Stimulated activated CD8-positive, alpha-beta memory T cell treated with anti-CD3 and anti-CD28 coated beads, Interleukin-4, amount 100 ng/mL, for 24 hours (primary cell): ENCODE results near the gene DIDO1.

Experiments
- DNase-seq: peaks from one replicate; pipeline ENCODE4 v3.0.0-alpha.2; 2020; ENCODE audit warnings: low read depth

Gene DIDO1

DNA sequence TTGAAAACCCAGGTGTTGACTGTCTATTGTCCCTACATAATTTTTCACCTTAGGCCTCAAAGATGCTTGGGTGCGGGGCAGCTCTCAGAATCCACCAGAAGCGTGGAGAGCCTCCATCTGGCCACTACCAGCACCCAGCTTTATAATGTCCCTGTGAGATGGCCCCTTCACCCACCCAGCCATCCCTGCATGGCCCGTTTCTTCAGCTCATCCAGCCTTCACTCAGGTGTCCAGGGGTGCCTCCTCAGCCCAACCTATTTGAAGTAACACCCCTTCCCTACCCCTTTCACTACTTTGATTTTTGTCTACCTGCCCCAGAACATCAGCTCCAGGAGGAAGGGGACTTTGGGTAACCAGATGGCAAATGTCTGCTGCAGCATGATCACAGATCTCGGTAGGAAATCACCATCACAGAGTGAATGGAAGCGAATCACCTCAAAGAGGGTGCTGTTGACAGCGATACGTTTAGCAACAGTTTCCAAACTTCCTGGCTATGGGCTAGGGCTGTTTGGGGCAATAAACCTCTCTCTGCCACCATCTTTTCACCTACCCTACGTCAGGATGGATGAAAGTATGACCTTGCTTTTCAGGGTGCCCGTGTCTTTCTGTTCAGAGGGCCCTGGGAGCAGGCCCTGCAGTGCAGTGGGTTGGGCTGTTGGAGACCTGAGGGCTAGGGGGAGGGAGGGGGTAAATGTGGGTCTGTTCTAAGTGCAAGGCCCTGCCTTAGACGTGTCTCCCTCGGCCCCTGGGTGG is 25.0 kb upstream of the DIDO1 start:
- DNase-seq = no peak

DNA sequence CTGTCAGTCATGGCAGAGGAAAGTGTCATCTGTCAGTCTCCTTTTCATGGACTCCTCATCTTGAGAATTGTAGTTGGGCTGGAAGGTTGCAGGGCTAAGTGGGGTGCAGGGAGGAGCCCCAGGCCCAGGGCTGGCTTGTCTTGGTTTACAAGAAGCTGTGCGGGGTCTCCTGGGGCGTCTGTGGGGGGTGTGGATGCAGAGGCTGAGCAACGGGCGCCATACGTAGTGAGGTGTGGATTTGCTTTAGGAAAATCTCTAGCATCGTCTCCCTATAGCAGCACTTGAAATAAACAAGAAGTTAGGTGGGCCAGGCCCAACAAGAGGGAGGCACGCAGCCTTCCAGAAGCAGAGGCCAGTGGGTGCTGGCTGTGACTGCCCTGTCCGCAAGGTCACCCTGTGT is 24.4 kb upstream of the DIDO1 start:
- DNase-seq = no peak

DNA sequence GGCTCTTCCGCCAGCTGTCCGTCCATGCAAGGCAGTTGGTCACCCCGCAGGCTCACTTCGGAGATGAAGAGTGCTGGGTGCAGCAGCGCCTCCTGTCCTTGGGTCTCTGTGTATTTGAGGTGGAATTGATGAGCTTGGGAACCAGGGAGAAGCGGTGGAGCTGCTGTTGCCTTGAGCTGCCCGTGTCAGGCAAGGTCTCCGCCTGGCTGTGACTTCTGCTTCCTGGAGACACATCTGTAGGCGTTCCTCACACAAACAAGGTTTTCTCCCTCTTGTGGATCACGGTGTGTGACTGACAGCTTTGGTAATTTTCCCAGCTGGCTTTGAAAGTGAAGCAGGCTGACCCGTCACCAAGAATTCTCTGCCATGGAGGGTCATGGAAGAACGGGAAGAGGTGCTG is 23.7 kb upstream of the DIDO1 start:
- DNase-seq = no peak

DNA sequence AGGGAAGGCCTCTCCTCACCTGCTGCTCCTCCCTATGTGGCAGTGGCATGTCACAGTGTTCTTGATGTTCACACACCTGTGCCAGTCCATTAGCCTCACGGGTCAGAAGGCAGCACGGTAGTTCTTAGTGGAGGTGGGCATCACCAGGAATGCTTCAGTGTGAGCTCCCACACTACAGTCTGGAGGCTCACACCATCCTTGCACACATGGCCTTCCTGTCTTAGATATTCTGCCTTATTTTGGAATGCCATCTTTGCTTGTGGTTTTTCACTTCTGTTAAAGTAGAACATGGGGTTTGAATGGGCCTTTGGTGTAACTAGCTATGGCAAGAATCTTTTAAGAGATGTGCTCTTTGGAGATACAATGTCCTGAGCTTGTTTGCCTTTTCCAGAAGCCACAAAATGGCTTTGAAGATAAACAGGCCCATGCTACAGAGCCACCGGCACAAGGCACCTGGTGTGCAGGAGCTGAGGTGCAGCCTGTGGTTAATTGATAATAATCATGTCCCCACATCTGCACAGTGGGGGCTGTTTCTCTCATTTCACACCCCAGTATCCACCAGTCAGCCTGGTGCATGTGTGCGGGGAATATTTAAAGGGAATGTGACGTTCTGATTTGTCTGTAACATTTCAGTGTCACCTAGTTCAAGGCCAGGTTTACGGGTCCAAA is 23.0 kb upstream of the DIDO1 start:
- no peak for DNase-seq

DNA sequence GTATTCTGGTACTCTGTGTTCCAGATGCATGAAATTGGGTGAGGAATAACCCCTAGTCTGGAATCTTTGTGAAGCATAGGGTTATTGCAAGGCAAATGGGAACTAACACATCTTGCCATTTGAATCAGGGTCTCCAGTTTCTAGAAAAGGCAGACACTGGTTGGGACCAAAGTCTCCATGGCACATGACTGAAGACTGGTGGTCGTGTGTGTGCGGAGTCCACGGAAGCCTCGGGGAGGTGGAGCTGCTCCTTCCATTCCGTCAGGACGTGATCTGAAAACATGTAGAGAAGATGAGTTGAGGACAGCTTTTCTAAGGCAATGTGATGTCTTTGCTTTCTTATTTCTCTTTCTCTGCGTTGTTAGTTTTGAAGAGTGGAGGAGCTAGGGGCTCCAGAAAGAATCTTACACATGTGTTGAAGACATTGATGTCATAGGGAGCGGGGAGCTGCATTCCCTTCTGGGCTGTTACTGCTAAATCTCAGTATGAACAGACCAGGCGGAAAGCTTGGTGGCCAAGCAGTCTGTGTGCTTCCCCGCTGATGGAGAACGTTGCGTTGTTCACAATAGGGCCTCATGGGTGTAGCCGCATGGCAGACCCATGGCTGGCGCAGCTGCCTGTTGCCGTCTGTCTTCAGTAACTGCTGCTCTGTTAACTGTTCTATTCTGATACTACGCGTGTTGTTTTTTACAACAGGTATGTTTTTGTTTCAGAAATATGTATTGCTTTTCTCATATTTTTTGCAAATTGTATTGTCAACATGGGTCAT is 21.4 kb upstream of the DIDO1 start:
- DNase-seq = no peak

DNA sequence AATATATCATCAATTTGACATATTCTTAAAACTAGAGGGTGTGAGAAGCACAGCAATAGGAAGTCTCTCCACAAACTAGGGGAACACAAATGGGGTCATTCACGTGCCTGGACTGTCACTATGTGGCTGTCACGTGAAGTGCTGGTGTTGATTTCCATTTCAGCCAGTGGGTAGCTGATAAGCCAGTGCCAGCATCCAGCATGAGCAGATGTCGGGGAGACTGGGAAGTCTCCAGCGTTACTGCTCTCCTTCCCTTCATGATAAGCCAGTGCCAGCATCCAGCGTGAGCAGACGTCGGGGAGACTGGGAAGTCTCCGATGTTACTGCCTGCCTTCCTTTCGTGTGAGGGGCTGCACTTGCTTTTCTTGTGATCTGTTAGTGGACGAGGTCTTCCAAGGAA is 20.6 kb upstream of the DIDO1 start:
- DNase-seq = no peak

DNA sequence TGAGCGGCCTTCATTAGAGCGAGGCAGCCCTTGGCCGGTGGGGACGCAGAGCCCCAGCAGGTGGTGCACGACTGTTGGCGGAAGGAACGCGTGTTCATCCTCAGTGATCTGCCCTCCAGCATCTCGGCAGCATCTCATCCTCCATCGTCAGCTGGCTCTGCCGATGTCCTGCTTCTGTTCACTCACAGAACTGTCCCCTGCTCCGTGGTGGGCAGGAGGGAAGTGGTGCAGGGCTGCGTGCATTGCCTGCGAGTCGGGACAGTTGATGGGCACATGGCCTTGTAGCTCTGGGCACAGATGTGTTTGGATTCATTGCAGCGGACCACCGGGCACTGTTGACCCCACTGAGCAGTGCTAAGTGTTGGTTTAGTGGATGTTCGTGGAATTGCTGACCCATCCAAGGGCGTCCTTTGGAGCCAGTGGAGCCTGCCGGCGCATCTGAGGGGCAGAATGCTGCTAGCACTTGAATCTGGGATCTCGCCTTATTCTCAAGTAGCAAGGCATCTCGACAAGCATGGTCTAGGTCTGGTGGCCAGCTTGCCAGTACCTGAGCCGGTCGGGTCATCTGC is 19.6 kb upstream of the DIDO1 start:
- DNase-seq = no peak

DNA sequence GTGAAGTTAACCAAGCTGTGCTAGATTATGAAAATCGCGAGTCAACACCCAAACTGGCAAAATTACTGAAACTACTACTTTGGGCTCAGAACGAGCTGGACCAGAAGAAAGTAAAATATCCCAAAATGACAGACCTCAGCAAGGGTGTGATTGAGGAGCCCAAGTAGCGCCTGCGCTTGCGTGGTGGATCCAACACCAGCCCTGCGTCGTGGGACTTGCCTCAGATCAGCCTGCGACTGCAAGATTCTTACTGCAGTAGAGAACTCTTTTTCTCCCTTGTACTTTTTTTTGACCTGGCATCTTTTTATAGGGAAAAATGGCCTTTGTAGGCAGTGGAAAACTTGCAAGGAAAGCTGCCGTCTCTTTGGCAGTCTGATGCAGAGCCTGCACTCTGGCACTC is 18.4 kb upstream of the DIDO1 start:
- no peak for DNase-seq

DNA sequence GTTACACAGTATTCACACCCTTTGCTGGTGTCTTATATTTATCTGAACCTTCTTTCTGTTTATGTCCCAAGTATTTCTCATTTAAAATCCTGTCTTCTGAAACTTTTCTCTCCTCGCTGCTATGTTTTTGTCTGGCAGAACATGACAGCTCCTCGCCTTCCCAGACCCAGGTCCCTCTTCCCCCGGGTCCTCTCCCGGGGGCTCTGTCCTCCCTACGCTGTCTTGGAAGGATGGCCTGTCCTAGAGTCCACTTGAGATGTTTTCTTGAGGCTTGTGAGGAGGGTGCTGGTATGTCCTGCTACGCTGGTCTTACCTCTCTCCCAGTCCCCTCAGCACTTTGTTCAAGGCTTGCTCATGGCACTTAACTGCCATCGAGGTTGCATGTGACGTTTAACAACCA is 17.9 kb upstream of the DIDO1 start:
- DNase-seq = no peak

DNA sequence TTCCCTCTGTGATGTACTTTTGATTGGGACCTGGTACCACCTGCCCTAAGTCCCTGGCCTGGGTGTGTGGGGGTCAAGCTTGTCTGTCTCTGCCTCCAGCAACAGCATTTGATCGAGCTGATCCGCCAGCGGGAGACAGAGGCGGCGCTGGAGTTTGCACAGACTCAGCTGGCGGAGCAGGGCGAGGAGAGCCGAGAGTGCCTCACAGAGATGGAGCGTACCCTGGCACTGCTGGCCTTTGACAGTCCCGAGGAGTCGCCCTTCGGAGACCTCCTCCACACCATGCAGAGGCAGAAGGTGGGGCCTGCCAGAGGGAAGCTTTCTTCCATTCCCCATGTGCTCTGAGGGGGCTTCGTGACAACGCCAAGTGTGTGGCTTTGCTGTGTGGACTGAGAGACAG is 17.1 kb upstream of the DIDO1 start:
- no peak for DNase-seq

DNA sequence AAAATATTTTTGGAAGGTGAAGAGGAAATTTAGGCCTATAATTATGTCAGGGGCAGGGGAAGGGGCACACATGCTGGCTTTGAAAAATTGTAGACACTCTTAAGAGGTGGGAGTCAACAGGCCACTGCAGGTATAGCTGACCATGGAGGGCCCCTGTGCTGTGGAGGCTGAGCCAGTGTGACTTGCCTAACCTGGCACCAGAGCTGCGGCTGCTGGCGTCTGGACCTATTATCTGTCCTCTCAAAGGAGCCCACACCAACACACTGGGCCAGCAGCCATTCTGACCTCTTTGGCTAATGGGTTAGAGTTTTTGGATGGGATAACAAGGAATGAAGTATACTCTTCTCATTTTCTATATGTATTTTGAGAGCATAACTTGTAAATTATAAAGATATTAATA is 16.2 kb upstream of the DIDO1 start:
- DNase-seq = no peak

DNA sequence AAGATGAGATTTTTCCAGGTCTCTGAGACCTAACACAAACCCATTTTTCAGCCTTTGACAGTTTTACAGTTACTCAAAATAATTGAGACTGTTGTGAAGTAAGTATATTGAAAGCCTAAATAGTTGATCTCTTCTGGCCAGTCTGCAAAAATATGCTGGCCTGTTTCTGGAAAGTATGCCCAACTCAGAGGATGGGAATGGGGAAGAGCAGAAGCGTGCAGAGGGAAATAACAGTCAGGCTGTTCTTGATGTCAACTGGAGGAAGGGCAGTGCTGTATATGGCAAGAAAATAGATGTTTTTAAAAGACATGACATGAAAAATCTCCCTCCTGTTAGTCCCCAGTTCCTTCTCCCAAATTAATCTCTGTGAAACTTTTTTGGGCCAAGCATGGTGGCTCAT is 15.5 kb upstream of the DIDO1 start:
- DNase-seq = no peak

DNA sequence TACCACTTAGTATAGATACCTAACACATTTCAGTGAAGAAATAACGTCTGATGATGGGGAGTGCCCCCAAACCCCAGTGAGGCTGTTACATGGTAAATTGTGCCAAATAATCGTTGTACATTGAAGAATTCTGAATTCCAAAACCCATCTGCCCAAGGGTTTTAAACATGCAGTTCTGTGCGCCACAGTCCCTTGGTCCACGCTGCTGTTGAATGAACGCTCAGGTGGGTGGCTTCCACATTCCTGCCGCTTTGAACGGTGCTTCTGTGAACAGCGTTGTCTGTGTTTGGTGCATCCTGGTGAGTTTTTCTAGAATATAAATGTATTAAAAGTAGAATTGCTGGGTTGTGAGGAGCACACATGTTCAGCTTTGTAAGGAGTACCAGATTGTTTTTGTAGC is 14.6 kb upstream of the DIDO1 start:
- DNase-seq = no peak

DNA sequence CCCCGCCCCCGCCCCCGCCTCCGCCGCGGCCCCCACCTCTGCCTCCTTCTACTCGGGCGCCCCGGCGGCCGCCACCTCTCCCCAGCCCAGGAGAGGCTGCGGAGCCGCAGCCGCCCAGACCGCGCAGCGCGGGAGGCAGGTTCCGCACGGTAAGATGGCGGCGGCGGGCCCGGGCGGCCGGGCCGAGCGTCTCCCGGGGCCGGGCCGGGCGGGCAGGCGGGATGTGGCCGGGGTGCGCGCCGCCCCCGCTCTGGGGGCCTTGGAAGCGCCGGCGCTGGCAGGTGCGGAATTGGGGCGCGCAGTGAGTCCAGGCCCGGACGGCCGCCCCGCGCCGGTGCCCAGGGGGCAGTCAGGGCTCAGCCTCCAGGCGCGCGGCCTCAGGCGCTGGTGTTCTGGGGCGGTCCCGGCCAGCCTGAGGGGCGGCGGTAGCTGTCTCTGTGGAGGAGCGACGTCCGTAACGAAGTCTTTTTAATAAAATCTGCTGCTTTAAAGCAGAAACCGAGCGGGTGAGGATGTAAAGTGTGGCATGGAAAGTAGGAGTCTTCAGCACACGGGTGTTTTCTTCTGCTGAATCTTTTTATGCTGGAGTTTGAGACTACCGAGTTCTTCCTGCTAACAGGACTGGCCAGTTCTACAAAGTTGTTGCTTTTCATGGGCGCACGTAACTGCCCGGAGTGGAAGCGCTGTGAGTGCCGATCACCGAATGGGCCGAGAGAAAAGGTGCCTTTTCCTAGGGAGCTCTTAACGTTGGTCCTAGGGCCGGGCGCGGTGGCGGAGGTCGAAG is 12.0 kb upstream of the DIDO1 start, which contains the start of gene GID8:
Gene GID8, plus strand, starts transcription at position 43 of the 784 bp plus-strand sequence. CDS start 3,356 bp downstream, outside the sequence.
- no peak for DNase-seq

DNA sequence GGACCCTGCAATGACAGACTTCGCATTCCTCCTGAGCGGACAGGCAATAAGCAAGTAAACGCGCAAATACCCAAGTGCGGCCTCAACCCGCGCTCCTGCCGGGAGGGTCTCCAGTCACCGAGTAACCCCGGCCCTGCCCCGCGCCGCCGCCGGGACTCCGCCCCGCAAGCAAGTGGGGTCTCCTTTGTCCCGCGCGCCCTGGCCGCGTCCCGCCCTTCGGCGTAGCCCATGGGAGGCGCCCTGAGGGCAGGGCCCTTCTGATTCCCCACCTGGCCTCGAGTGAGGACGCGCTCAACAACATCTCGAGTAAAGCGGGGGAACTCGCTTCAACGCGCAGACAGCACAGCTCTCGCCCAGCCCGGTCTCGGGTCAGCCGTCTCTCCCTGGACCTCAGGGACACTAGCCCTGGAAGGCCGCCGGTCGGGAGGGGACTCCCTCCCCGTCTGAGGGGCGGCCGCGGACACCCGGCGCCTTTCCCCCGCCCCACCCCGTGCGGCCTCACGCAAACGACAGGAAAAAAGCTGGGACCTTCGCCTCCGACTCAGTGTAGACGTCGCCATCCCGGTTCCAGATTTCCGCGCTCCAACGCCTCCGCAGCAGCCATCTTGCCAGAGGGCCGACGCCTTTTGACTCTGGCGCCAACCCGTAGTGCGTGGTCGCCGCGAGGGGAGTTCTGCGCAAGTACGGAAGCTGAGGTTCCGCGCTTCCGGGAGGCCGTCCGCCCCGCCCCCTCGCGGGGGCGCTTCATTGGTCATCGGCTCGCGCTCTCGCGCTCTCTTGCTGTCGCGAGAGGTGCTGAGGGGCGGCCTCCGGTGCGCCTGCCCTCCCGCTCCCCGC is 11.2 kb upstream of the DIDO1 start:
- DNase-seq = peak; percentile 96

DNA sequence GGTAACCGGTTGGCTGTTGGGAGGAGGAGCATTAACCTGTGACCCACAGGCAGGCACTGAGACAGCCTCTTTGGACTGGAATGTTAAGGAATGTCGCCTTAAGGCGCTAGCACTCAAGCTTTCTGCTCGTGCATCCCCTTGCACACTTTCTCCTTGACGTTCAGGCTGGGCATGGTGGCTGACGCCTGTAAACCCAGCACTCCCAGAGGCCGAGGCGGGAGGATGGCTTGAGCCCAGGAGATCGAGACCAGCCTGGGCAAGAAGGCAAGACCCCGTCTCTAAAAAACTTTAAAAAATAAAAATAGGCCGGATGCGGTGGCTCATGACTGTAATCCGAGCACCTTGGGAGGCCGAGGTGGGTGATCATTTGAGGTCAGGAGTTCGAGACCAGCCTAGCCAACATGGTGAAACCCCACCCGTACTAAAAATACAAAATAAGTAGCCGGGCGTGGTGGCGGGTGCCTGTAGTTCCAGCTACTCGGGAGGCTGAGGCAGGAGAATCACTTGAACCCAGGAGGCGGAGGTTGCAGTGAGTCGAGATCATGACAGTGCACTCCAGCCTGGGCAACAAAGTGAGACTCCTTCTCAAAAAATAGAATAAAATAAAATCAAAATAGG is 9.8 kb upstream of the DIDO1 start:
- no peak for DNase-seq

DNA sequence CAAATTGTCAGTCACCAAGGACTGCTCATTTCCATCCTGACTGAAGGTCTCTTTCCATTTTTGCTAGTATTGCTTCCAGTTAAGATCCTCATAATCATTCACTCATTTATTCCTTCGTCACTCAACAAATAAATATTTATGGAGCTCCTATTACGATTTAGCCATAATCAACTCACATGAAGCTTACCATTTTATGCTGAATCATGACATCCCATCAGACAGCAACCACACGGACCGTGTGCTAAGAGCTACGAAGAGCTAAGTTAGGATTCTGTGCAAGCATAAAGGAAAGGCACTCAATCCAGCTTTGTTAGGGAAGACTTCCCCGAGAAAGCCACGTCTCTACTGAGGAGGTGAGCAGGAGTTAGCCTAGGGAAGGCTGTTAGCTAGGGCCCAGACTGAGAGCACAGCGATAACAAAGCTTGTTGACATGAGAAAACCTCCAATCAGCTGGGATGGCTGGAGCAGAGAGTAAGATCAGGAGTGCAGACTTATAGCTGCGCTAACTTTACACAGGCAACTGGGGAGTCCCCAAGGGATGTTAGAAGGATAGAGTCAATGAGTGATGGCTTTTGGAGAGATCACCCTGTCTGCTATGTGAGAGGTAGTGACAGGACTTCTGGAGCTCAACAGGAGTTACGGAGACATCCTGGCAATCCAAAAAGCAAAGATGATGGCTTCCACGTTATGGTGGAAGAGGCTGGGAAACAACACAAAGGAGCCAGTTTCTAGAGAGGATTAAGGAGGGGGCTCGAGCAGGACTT is 9.1 kb upstream of the DIDO1 start:
- DNase-seq = no peak

DNA sequence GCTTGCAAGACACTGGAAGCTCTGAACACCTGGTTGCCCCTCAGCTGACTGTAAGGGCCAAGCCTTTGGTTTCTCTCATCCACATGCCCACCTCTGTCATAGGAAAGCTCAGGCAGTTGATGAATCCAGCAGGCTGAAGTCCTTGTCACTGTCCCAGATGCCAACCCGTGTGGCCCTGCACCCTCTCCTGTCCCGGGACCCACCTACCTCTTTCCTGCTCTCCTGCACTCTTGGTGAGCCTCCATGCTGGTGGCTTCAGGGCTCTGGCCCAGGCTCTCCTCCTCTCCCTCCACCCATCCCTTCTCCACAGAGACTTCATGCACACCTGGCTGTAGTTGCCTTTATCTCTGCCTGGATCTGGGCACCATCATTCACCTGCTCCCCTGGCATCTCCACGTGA is 7.7 kb upstream of the DIDO1 start:
- DNase-seq = no peak

DNA sequence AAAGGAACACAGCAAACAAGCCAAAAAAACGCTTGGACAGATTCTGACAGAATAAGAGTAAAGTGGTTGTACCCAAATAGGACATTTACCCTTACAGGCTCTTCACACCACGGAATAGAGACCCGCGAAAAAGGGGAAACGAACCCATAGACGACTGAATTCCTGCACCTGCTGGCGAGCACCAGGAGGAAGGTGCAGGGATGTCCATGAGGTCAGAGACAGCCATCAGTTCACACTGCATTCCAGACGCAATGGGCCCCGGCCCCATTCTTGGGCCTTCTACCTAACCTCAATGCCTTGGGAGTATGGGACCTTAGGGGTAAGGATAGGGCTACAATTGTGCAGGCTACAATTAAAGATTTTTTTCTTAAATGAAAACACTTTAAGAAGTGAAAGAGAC is 5.2 kb upstream of the DIDO1 start:
- DNase-seq = no peak

DNA sequence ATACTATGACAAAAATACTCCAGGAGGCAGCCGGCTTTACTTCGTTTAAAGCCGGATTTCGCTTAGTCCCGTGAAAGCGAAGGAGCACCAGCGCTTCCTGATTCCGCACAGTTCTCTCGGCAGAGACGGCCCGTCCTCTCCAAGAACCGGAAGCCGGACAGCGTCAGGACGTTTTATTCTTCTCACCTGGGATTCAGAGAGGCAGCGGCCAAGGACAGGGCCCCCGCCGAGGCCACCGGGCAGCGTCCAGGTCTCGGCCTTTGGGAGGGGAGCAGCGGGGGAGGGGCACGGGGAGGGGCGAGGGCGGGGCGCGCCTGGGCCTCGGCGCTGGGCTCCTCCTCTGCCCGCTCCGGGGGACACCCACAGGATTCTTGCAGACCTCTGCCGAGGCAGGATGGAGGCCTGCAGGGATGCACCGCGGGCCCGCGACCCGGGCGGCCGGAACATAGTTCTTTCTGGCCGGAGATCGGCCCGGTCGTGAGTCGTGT is 2.8 kb upstream of the DIDO1 start:
- no peak for DNase-seq
